ENCODE results near the gene WIPI1. TPM values are rescaled to one million over a fixed set of nuclear protein-coding genes. Genes with fewer than 3 reads are reported as not detected.

WIPI1 gene
- total and polyA plus RNA-seq, 9 of the 15 experiments (the other 6 are each of a cell fraction or from before 2014, with no cell fraction given): 3.7 to 23.5 (median 11.8) TPM

GRCh38 chr17:68417317-68417716 is 40.0 kb downstream of the WIPI1 start:
- no peaks in the 10 kb centered on the region for H3K4me1 ChIP-seq (replicated peaks in 1 of 2; ENCODE audit: control insufficient read depth in 2 of 2, insufficient read depth in 2 of 2, low read length in 2 of 2)
- H3K9me3 ChIP-seq (replicated peaks; ENCODE audit: control insufficient read depth, insufficient read depth, low read depth, low read length): no peaks in the 10 kb centered on the region
- POLR2A ChIA-PET: no interaction called here
- in situ Hi-C loops (cut with MboI): no loop called here
- no peak for DNase-seq (ENCODE audit: extremely low read depth in 1 of 4, low spot score in 3 of 4)
- H3K27ac ChIP-seq (ENCODE audit: extremely low read depth, low read depth, low read length): no peak overlapping the region
- H2AFZ ChIP-seq (ENCODE audit: low read depth, low read length): no peak overlapping the region
- H3K36me3 ChIP-seq (ENCODE audit: control insufficient read depth, insufficient read depth, low read length): no peaks in the 10 kb centered on the region
- WGBS (ENCODE audit: insufficient coverage, low coverage, missing lambda C conversion rate): 25% methylated on average over 3 of the region's 3 CpGs
- H3K4me3 ChIP-seq: no peak overlapping the region
- no peak overlapping the region for H3K9ac ChIP-seq (ENCODE audit: insufficient read depth in 1 of 2, low read depth in 2 of 2, low read length in 2 of 2)
- 0 out of 2 replicates have a peak, but pooled peaks cover 5% of the 10 kb centered on the region for H4K20me1 ChIP-seq (replicated peaks; ENCODE audit: control insufficient read depth, insufficient read depth, low read length)
- ATAC-seq: no peak
- intact Hi-C loops (cut with micrococcal nuclease): no loop called here
- no peaks in the 10 kb centered on the region for H3K9me1 ChIP-seq (ENCODE audit: control insufficient read depth, insufficient read depth, low read length)
- H3K4me2 ChIP-seq (ENCODE audit: insufficient read depth, low read length): no peak overlapping the region
- TF ChIP-seq TAF7 (tag; IDR thresholded peaks at IDR 0.05) (no peak), PRMT5 (CRISPR knock-in tag; IDR thresholded peaks at IDR 0.05) (no peak), ZNF354B (CRISPR knock-in tag; IDR thresholded peaks at IDR 0.05) (no peak), BRCA1 (IDR thresholded peaks at IDR 0.05) (no peak), BRCA1 (CRISPR knock-in tag; IDR thresholded peaks at IDR 0.05) (no peak), ZNF584 (CRISPR knock-in tag; IDR thresholded peaks at IDR 0.05; ENCODE audit: low read depth) (no peak), MEF2D (tag; conservative IDR thresholded peaks at IDR 0.05; ENCODE audit: low read depth) (no peak), SAFB (IDR thresholded peaks at IDR 0.05; ENCODE audit: borderline replicate concordance, low read depth, low read length) (no peak), ZNF140 (CRISPR knock-in tag; IDR thresholded peaks at IDR 0.05) (no peak), XRCC5 (IDR thresholded peaks at IDR 0.05; ENCODE audit: low read depth, low read length) (no peak), NR3C1 (CRISPR knock-in tag; IDR thresholded peaks at IDR 0.05) (no peak), ZNF639 (CRISPR knock-in tag; conservative IDR thresholded peaks at IDR 0.05 in 1 of 2, IDR thresholded peaks at IDR 0.05 in 1 of 2) (no peak), MIER1 (IDR thresholded peaks at IDR 0.05; ENCODE audit: low read depth) (no peak), GTF2F1 (IDR thresholded peaks at IDR 0.05; ENCODE audit: low read depth, low read length) (no peak)
- TF ChIP-seq, protein P1, sequence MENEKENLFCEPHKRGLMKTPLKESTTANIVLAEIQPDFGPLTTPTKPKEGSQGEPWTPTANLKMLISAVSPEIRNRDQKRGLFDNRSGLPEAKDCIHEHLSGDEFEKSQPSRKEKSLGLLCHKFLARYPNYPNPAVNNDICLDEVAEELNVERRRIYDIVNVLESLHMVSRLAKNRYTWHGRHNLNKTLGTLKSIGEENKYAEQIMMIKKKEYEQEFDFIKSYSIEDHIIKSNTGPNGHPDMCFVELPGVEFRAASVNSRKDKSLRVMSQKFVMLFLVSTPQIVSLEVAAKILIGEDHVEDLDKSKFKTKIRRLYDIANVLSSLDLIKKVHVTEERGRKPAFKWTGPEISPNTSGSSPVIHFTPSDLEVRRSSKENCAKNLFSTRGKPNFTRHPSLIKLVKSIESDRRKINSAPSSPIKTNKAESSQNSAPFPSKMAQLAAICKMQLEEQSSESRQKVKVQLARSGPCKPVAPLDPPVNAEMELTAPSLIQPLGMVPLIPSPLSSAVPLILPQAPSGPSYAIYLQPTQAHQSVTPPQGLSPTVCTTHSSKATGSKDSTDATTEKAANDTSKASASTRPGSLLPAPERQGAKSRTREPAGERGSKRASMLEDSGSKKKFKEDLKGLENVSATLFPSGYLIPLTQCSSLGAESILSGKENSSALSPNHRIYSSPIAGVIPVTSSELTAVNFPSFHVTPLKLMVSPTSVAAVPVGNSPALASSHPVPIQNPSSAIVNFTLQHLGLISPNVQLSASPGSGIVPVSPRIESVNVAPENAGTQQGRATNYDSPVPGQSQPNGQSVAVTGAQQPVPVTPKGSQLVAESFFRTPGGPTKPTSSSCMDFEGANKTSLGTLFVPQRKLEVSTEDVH (IDR thresholded peaks at IDR 0.05; ENCODE audit: low read depth, partially characterized antibody): no peak
- TF ChIP-seq, protein P2, sequence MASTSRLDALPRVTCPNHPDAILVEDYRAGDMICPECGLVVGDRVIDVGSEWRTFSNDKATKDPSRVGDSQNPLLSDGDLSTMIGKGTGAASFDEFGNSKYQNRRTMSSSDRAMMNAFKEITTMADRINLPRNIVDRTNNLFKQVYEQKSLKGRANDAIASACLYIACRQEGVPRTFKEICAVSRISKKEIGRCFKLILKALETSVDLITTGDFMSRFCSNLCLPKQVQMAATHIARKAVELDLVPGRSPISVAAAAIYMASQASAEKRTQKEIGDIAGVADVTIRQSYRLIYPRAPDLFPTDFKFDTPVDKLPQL (IDR thresholded peaks at IDR 0.05; ENCODE audit: extremely low read depth, insufficient read length): no peak
- no TSS peak for BruUV-seq (replicated peaks)
- H3K79me2 ChIP-seq (ENCODE audit: control insufficient read depth, insufficient read depth, low read length): no peaks in the 10 kb centered on the region
- H3K27me3 ChIP-seq (ENCODE audit: control insufficient read depth in 2 of 2, insufficient read depth in 2 of 2, low read length in 2 of 2): peaks cover 14 to 16% of the 10 kb centered on the region in 2 experiments
- FAIRE-seq: no peak
- CTCF ChIA-PET (ENCODE audit: low intra/inter-chr PET ratio): no interaction called here

All from K562 (cell line).